HG03575 (cell line): Measurements from ENCODE around the gene DEFB113.
"Not testable (repeated sequence)": the region's sequence is repeated elsewhere in the genome, so short reads cannot be mapped to it uniquely, and the experiment has no call there.

Source experiments
- ATAC-seq: cut with Tn5 transposase; IDR thresholded peaks from one replicate; pipeline ENCODE4 v1.9.1; 2021; ENCODE audit not compliant: unreplicated experiment, insufficient number of reproducible peaks, low FRiP score; ENCODE audit errors: extremely low read depth

The DEFB113 gene

DNA sequence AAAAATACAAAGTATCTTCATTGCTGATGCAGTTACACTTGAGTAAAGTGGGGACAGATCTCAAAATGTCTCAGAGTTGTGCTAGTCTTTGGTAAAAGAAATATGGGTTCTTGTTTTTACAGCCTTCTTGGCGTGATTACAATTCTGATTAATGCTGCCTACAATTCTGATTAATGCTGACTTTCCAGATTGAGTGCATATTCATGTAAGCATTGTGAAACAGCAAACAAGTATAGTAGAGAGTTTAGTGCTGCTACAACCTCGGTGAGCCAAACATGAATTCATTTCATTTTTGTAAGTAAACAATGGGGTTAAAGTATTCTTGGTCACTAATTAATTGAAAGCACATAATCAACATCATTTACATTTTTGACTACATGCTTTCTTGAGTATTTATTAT, at the start of gene DEFB113:
Gene DEFB113 (minus strand): TSS at position 21 of the 400 bp plus-strand sequence. CDS start 0 bp downstream, at position 21.
- no peak for ATAC-seq

- ATAC-seq, result no peak
Measured at GRCh38 chr6:50007819-50008218, 38.4 kb upstream of the DEFB113 start.

GRCh38 chr6:50003139-50003538, 33.7 kb upstream of the DEFB113 start:
- no peak for ATAC-seq

DNA sequence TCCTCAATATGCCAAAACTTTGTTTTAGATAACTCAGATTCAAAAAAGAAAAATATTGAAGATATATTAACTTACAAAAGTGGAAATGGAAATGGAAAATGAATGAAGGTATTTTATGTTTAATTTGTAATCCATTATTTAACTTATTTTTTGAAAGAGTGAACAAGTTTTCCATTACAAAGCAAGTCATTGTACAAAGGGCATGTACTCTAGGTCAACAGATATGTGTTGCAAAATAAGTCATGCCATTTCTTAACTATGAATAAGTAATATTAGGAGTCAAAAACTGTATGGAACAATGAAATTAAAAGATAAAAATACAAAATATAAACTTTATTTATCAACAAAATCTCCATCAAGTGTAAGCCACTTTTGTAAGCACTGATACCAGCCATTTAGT, 25.9 kb upstream of the DEFB113 start:
- ATAC-seq, result no peak

DNA sequence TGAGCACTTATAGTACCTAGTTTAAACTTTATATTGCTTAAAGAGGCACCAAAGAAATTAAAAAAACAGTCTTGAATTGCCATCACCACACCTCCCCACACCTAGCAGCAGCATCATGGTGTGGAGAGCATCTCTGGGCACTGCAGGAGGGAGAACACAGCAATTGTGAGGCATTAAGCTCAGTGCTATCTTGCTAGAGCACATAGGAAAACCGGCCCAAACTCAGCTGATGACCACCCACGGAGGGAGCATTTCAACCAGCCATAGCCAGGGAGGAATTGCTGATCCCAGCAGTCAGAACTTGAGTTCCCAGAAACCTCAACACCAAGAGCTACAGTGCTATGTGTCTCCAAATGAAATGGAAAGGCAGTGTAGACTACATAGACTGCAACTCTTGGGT, 19.5 kb upstream of the DEFB113 start:
- ATAC-seq, result no peak

- ATAC-seq, result no peak
Measured at GRCh38 chr6:49987749-49988148, 18.3 kb upstream of the DEFB113 start.

- ATAC-seq, result no peak
Measured at GRCh38 chr6:49986551-49986950, 17.1 kb upstream of the DEFB113 start.

GRCh38 chr6:49982046-49982445, 12.6 kb upstream of the DEFB113 start:
- no peak for ATAC-seq

DNA sequence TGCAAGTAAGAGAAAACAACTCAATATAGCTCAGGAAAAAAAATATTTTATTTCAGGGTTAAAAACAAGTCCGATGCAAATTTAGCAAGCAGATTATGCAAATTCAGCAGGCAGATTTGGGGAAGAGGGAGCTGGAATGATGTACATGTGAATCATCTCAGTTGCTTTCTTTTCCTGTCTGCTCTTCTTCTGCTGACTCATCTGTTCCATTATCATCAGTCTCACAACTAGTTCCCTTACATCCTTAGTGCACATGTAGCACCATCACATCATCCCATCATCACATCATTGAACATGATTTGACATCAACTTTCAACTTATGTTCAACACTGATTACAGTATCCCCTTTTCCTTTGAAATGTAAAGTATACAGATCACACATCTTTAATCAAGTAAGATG, 11.5 kb upstream of the DEFB113 start:
- ATAC-seq, result peak; percentile 62

- ATAC-seq, result peak; percentile 25
Measured at GRCh38 chr6:49979584-49979983, 10.2 kb upstream of the DEFB113 start.

GRCh38 chr6:49978332-49979226, 9.2 kb upstream of the DEFB113 start:
- no peak for ATAC-seq

DNA sequence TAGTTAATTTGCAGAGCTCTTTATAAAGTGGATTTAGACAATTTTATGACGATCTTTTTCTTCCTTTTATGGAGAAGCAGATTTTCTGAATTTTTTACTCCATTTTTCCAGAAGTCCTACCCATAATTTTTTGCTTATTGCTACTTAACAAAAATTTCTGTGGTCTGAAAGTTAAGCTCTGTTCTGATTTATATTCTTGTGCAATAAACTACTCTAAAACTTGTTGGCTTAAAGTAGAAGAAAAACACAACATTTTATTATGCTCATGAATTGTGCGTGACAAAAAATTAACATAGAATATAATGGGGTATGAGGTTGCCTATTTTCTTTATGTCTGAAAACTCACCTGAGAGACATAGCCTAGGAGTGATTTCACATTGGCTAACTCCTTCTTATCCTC, 2.6 kb downstream of the DEFB113 start:
- ATAC-seq, result no peak

GRCh38 chr6:49966334-49966733, 3.1 kb downstream of the DEFB113 start:
- no peak for ATAC-seq

- no peak for ATAC-seq
Measured at GRCh38 chr6:49964064-49964463, 5.4 kb downstream of the DEFB113 start, which contains the start of gene DEFB114. DEFB114 (minus strand) TSS chr6:49964164; CDS start chr6:49964105, 59 bp downstream.

DNA sequence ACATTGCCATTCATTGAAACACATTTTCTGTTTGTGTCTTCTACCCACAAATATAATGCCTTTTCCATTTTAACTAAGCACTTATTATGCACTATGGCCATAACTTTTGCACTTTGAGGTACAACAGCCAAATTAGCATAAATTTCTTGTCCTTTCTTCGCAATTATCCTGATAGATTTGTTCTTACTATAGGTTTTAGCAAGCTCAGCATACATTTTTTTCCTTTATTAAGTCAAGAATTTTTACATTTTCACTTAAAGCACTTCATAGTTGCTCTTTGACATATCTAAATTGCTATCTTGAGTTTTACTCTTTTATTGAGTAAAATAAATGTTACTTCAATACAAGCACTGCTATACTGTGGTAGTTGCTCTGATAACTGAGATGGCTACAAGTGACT, 11.2 kb downstream of the DEFB113 start:
- no peak for ATAC-seq

DNA sequence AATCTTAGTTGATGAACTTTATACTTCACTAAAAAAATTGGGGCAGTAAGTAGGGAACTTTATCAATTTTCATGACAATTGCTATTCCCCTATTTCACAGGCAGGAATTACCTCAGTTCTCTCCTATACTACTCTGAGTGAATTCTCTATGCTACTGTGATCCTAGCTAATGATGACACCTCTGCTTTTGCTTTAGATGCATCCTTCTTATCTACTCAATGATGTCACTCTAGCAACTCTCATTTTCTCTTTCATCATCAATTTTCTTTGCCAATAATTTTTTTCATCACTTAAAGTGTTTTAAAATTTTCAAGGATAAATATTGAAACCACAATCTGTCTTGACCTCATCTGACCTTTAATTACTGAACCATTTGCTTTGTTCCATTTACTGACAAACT, 13.6 kb downstream of the DEFB113 start:
- ATAC-seq, result no peak

- no peak for ATAC-seq
Measured at GRCh38 chr6:49951926-49952325, 17.5 kb downstream of the DEFB113 start.

DNA sequence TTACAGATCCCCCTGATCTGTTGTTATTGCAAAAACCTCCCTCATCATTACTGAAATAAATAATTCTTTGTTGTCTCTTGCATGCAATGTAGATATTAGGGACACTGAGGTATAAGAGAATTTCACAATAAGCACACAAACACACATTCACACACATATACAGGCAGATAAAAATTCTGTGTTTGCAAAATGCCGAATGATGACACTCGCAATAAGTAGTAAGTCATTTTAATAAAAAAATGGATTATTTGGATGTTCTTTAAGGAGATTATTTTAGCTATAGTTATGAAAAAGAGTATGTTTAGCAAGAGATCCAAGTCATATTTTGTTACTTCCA, 19.0 kb downstream of the DEFB113 start:
- ATAC-seq, result no peak

DNA sequence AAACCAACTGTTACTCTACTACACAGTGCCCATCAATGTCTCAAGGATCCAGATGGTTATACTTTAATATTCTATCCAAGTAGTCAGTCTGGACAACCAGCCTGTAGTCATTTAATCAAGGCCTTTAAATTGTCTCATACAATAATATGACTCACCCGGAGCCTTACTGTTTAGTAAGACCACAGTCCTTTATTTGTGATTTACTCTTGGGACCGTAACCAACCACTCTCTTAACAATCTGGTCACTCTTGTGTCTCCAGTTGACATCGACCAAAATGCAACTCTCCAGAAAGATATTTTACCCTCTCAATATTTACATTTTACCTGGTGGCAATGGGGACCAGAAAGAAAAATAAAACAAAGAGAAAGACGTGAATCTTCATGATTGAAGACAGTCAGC, 20.4 kb downstream of the DEFB113 start:
- no peak for ATAC-seq

DNA sequence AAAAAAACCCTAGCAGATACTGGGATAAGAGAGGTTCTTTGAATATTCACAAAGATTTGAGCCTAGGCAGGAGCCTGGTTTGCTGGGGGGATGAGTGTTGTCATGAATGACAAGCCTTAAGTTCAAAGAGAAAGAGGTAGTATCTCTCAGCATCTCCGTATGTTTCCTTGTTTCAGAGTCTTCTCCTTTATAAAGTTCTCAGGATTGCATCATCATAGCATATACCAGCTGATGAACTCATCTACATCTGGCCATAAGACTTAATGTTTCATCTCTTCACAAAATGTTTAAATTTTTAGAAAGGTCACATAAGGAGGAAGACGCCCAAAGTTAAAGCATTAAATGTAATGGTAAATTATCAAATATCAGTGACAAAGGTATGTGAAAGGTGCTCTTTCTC, 22.6 kb downstream of the DEFB113 start:
- no peak for ATAC-seq

DNA sequence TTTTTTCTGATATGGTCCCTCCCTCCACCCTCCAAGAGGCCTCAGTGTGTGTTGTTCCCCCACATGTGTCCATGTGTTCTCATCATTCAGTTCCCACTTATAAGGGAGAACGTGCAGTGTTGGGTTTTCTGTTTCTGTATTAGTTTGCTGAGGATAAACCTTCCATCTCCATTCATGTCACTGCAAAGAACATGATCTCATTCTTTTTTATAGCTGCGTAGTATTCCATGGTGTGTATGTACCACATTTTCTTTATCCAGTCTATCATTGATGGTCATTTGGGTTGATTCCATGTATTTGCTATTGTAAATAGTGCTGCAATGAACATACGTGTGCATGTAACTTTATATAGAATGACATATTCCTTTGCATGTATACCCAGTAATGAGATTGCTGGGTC, 25.4 kb downstream of the DEFB113 start:
- ATAC-seq, result not testable (repeated sequence)
